ENCODE measurements around the gene ELL2.

Gene ELL2

DNA sequence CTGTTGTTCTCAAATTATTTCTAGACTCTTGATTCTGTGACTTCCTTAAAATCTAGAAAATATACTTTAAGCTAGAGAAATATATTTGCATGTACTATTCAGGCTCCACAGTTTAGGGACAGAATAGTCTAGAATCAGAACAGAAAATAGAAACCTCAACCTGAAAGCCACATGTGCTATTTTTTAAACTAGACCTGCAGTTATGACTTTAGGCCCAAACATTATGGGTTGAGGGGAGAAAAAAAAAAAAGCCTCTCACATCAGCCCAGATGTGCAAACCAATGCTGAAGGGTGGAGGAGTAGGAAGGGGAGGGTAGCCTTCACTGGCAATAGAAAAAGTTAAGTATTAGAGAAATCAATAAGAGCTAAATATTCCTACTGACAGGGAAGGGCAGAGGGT, 35.7 kb downstream of the ELL2 start:
- Histone ChIP-seq H3K36me3 (replicated peaks in 1 of 2; ENCODE audit: control insufficient read depth in 2 of 2, insufficient read depth in 2 of 2, low read length in 2 of 2) (no peaks in the 10 kb centered on the region), H3K4me1 (ENCODE audit: control insufficient read depth in 2 of 2, insufficient read depth in 1 of 2, low read depth in 1 of 2, low read length in 2 of 2) (peaks cover 0 to 9% of the 10 kb centered on the region in 2 donors)

GRCh38 chr5:95925378-95925744, 36.3 kb downstream of the ELL2 start:
- Histone ChIP-seq H3K4ac (ENCODE audit: low read length) (no peak overlapping the region), H2AK5ac (ENCODE audit: low read depth, low read length) (no peak overlapping the region), H2BK5ac (ENCODE audit: low read length) (no peak overlapping the region), H3K9me3 (replicated peaks in 1 of 2; ENCODE audit: control insufficient read depth in 2 of 2, insufficient read depth in 1 of 2, low read depth in 1 of 2, low read length in 2 of 2) (no peaks in the 10 kb centered on the region), H4K91ac (ENCODE audit: low read depth, low read length, poor library complexity) (no peak overlapping the region), H3K14ac (ENCODE audit: low read length) (no peak overlapping the region), H2BK15ac (ENCODE audit: low read length) (no peak overlapping the region), H3K36me3 (replicated peaks in 1 of 2; ENCODE audit: control insufficient read depth in 2 of 2, insufficient read depth in 2 of 2, low read length in 2 of 2) (no peaks in the 10 kb centered on the region), H3K4me2 (ENCODE audit: insufficient read depth, low read length, poor library complexity, severe bottlenecking) (no peak overlapping the region), H2AFZ (ENCODE audit: low read length) (no peak overlapping the region), H3K23ac (ENCODE audit: low read depth, low read length, poor library complexity) (no peak overlapping the region), H3K9ac (ENCODE audit: low read depth, low read length, poor library complexity) (no peak overlapping the region), H3K27me3 (ENCODE audit: control insufficient read depth in 3 of 3, insufficient read depth in 3 of 3, low read depth in 1 of 3, low read length in 3 of 3) (no peaks in the 10 kb centered on the region), H3K4me1 (ENCODE audit: control insufficient read depth in 2 of 2, insufficient read depth in 1 of 2, low read depth in 1 of 2, low read length in 2 of 2) (peaks cover 0 to 9% of the 10 kb centered on the region in 2 donors), H3K18ac (ENCODE audit: low read length) (no peak overlapping the region), H4K8ac (ENCODE audit: low read depth, low read length) (no peak overlapping the region), H3K79me1 (ENCODE audit: low read depth, low read length) (no peaks in the 10 kb centered on the region), H2BK12ac (ENCODE audit: low read length) (no peak overlapping the region), H2BK120ac (ENCODE audit: low read depth, low read length) (no peak overlapping the region), H3K27ac (replicated peaks; ENCODE audit: low read length) (no peak overlapping the region), H3K4me3 (ENCODE audit: low read length in 2 of 2) (no peak overlapping the region)
- no peak for DNase-seq (ENCODE audit: low spot score)
- WGBS, 2 donors (ENCODE audit: extremely low coverage in 2 of 2, insufficient read length in 2 of 2, insufficient replicate concordance in 1 of 2) = no CpG with 5 or more reads among the region's 2 CpGs

More for the DNA sequence above, 35.7 kb downstream of the ELL2 start:
- Histone ChIP-seq H3K79me1 (ENCODE audit: low read depth, low read length) (no peaks in the 10 kb centered on the region), H2AFZ (ENCODE audit: low read length) (no peak overlapping the region), H3K9ac (ENCODE audit: low read depth, low read length, poor library complexity) (no peak overlapping the region), H3K4me2 (ENCODE audit: insufficient read depth, low read length, poor library complexity, severe bottlenecking) (no peak overlapping the region), H3K27ac (replicated peaks; ENCODE audit: low read length) (no peak overlapping the region), H2BK5ac (ENCODE audit: low read length) (no peak overlapping the region), H3K23ac (ENCODE audit: low read depth, low read length, poor library complexity) (no peak overlapping the region), H3K27me3 (ENCODE audit: control insufficient read depth in 3 of 3, insufficient read depth in 3 of 3, low read depth in 1 of 3, low read length in 3 of 3) (no peaks in the 10 kb centered on the region), H4K91ac (ENCODE audit: low read depth, low read length, poor library complexity) (no peak overlapping the region), H3K9me3 (replicated peaks in 1 of 2; ENCODE audit: control insufficient read depth in 2 of 2, insufficient read depth in 1 of 2, low read depth in 1 of 2, low read length in 2 of 2) (no peaks in the 10 kb centered on the region), H2BK120ac (ENCODE audit: low read depth, low read length) (no peak overlapping the region), H3K4me3 (ENCODE audit: low read length in 2 of 2) (no peak overlapping the region), H2AK5ac (ENCODE audit: low read depth, low read length) (no peak overlapping the region), H2BK15ac (ENCODE audit: low read length) (no peak overlapping the region), H3K4ac (ENCODE audit: low read length) (no peak overlapping the region), H4K8ac (ENCODE audit: low read depth, low read length) (no peak overlapping the region), H2BK12ac (ENCODE audit: low read length) (no peak overlapping the region), H3K18ac (ENCODE audit: low read length) (no peak overlapping the region), H3K14ac (ENCODE audit: low read length) (no peak overlapping the region)
- DNase-seq (ENCODE audit: low spot score) = no peak

GRCh38 chr5:95924720-95925377, 36.8 kb downstream of the ELL2 start:
- H3K36me3 ChIP-seq (replicated peaks in 1 of 2; ENCODE audit: control insufficient read depth in 2 of 2, insufficient read depth in 2 of 2, low read length in 2 of 2) = no peaks in the 10 kb centered on the region
- H3K9ac ChIP-seq (ENCODE audit: low read depth, low read length, poor library complexity) = no peak overlapping the region
- H2AK5ac ChIP-seq (ENCODE audit: low read depth, low read length) = no peak overlapping the region
- H3K79me1 ChIP-seq (ENCODE audit: low read depth, low read length) = no peaks in the 10 kb centered on the region
- no peak overlapping the region for H2BK120ac ChIP-seq (ENCODE audit: low read depth, low read length)
- no peak overlapping the region for H3K4ac ChIP-seq (ENCODE audit: low read length)
- no peaks in the 10 kb centered on the region for H3K9me3 ChIP-seq (replicated peaks in 1 of 2; ENCODE audit: control insufficient read depth in 2 of 2, insufficient read depth in 1 of 2, low read depth in 1 of 2, low read length in 2 of 2)
- DNase-seq (ENCODE audit: low spot score) = no peak
- no peak overlapping the region for H4K8ac ChIP-seq (ENCODE audit: low read depth, low read length)
- H3K4me2 ChIP-seq (ENCODE audit: insufficient read depth, low read length, poor library complexity, severe bottlenecking) = no peak overlapping the region
- no peak overlapping the region for H3K27ac ChIP-seq (replicated peaks; ENCODE audit: low read length)
- peaks cover 0 to 9% of the 10 kb centered on the region in 2 donors for H3K4me1 ChIP-seq (ENCODE audit: control insufficient read depth in 2 of 2, insufficient read depth in 1 of 2, low read depth in 1 of 2, low read length in 2 of 2)
- H2BK12ac ChIP-seq (ENCODE audit: low read length) = no peak overlapping the region
- H4K91ac ChIP-seq (ENCODE audit: low read depth, low read length, poor library complexity) = no peak overlapping the region
- no peak overlapping the region for H3K4me3 ChIP-seq (ENCODE audit: low read length in 2 of 2)
- H3K14ac ChIP-seq (ENCODE audit: low read length) = no peak overlapping the region
- no peaks in the 10 kb centered on the region for H3K27me3 ChIP-seq (ENCODE audit: control insufficient read depth in 3 of 3, insufficient read depth in 3 of 3, low read depth in 1 of 3, low read length in 3 of 3)
- H2BK15ac ChIP-seq (ENCODE audit: low read length) = no peak overlapping the region
- no peak overlapping the region for H2BK5ac ChIP-seq (ENCODE audit: low read length)
- H3K18ac ChIP-seq (ENCODE audit: low read length) = no peak overlapping the region
- no CpG with 5 or more reads among the region's 4 CpGs for WGBS, 2 donors (ENCODE audit: extremely low coverage in 2 of 2, insufficient read length in 2 of 2, insufficient replicate concordance in 1 of 2)
- H2AFZ ChIP-seq (ENCODE audit: low read length) = no peak overlapping the region
- H3K23ac ChIP-seq (ENCODE audit: low read depth, low read length, poor library complexity) = no peak overlapping the region

GRCh38 chr5:95923918-95924544, 37.6 kb downstream of the ELL2 start:
- Histone ChIP-seq H3K27me3 (ENCODE audit: control insufficient read depth in 3 of 3, insufficient read depth in 3 of 3, low read depth in 1 of 3, low read length in 3 of 3) (no peaks in the 10 kb centered on the region), H3K9ac (ENCODE audit: low read depth, low read length, poor library complexity) (no peak overlapping the region), H2BK15ac (ENCODE audit: low read length) (no peak overlapping the region), H3K4me3 (ENCODE audit: low read length in 2 of 2) (no peak overlapping the region), H3K79me1 (ENCODE audit: low read depth, low read length) (no peaks in the 10 kb centered on the region), H2BK12ac (ENCODE audit: low read length) (no peak overlapping the region), H3K4me2 (ENCODE audit: insufficient read depth, low read length, poor library complexity, severe bottlenecking) (no peak overlapping the region), H3K14ac (ENCODE audit: low read length) (no peak overlapping the region), H3K9me3 (replicated peaks in 1 of 2; ENCODE audit: control insufficient read depth in 2 of 2, insufficient read depth in 1 of 2, low read depth in 1 of 2, low read length in 2 of 2) (no peaks in the 10 kb centered on the region), H3K27ac (replicated peaks; ENCODE audit: low read length) (no peak overlapping the region), H2BK120ac (ENCODE audit: low read depth, low read length) (no peak overlapping the region), H4K8ac (ENCODE audit: low read depth, low read length) (no peak overlapping the region), H2BK5ac (ENCODE audit: low read length) (no peak overlapping the region), H3K18ac (ENCODE audit: low read length) (no peak overlapping the region), H2AFZ (ENCODE audit: low read length) (no peak overlapping the region), H3K23ac (ENCODE audit: low read depth, low read length, poor library complexity) (no peak overlapping the region), H3K4me1 (ENCODE audit: control insufficient read depth in 2 of 2, insufficient read depth in 1 of 2, low read depth in 1 of 2, low read length in 2 of 2) (peaks cover 0 to 9% of the 10 kb centered on the region in 2 donors), H2AK5ac (ENCODE audit: low read depth, low read length) (no peak overlapping the region), H3K4ac (ENCODE audit: low read length) (no peak overlapping the region), H3K36me3 (replicated peaks in 1 of 2; ENCODE audit: control insufficient read depth in 2 of 2, insufficient read depth in 2 of 2, low read length in 2 of 2) (no peaks in the 10 kb centered on the region), H4K91ac (ENCODE audit: low read depth, low read length, poor library complexity) (no peak overlapping the region)
- DNase-seq (ENCODE audit: low spot score) = no peak
- no CpG with 5 or more reads among the region's 2 CpGs for WGBS, 2 donors (ENCODE audit: extremely low coverage in 2 of 2, insufficient read length in 2 of 2, insufficient replicate concordance in 1 of 2)
